Memory B cell (primary cell): ENCODE measurements around the gene LRRC56.
A peak's percentile ranks its signal among the peaks of the same experiment; 100 is the strongest.

Experiments used
- ATAC-seq: fragments of 150-1000 bp; cut with Tn5 transposase; 2 replicates; pipeline ENCODE4 v1.10.0; 2021; ENCODE audit warnings: low read depth, mild to moderate bottlenecking, moderate library complexity
- DNase-seq, 2 donors: peaks; one replicate each; pipeline ENCODE4 v3.0.0; 2022; ENCODE audit warnings: low spot score in 2 of 2
- H3K27ac Mint-ChIP-seq: one replicate; pipeline ENCODE4 v1.8.0; 2022; ENCODE audit warnings: mild to moderate bottlenecking, moderate library complexity, mixed read lengths
- H3K27me3 Mint-ChIP-seq: one replicate; pipeline ENCODE4 v1.8.0; 2022; ENCODE audit warnings: mixed read lengths
- H3K36me3 Mint-ChIP-seq: one replicate; pipeline ENCODE4 v1.8.0; 2022; ENCODE audit warnings: mild to moderate bottlenecking, mixed read lengths
- H3K4me1 Mint-ChIP-seq: one replicate; pipeline ENCODE4 v1.8.0; 2022; ENCODE audit warnings: mixed read lengths
- H3K4me3 Mint-ChIP-seq: one replicate; pipeline ENCODE4 v1.8.0; 2022; ENCODE audit warnings: mild to moderate bottlenecking, moderate library complexity, mixed read lengths
- H3K9me3 Mint-ChIP-seq: one replicate; pipeline ENCODE4 v1.8.0; 2022; ENCODE audit warnings: mixed read lengths

The LRRC56 gene

DNA sequence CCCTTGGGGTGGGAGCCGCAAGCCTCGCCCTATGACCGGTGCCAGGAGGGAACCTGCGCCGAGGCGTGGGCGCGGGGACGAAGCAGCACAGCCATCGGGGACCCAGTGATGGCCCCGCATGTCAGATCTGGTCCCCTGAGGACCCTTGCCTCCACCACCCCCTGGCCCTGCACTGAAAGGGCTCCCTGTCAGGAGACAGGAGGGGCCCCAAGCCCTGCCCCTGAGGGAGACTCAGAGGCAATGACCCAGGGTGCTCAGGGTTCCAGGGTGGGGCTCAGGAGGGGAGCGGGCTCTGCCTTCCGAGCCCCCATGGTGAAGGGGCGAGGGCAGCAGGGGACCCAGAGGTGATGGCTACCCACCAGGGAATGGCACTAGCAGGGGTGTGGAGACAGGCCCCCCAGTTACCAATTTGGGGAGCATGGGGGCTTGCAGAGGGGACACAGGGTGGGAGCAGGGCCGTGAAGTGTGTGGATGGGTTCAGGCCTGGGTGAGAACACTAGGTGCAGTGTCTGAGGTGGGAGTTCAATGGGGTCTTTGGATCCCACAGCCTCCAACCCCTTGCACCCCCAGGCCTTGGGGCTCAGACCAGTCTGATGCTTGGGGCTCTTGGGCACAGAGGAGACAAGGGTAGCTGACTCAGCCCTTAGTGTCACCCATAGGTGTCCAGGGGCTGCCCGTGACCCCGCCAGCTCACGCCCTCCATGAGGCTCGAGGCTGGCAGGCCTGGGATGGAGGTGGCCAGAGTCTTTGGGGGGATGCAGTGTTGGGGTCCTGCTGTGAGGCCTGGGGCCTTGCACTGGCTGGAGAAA is 499 bp downstream of the LRRC56 start:
- Mint-ChIP-seq H3K27ac (peak overlapping the region; percentile 94), H3K36me3 (peaks cover 5% of the 10 kb centered on the region), H3K27me3 (no peaks in the 10 kb centered on the region), H3K4me1 (peaks cover 22% of the 10 kb centered on the region), H3K9me3 (no peaks in the 10 kb centered on the region), H3K4me3 (peak overlapping the region; percentile 93)
- ATAC-seq (no peak), DNase-seq (no peak)

GRCh38 chr11:538431-539051 is 1.2 kb downstream of the LRRC56 start:
- Mint-ChIP-seq H3K4me3 (peak overlapping the region; percentile 27), H3K27ac (peak overlapping the region; percentile 17), H3K4me1 (peaks cover 22% of the 10 kb centered on the region), H3K27me3 (no peaks in the 10 kb centered on the region), H3K36me3 (peaks cover 5% of the 10 kb centered on the region), H3K9me3 (no peaks in the 10 kb centered on the region)
- ATAC-seq (no peak), DNase-seq (peak in 1 of 2 donors; percentile 14)

DNA sequence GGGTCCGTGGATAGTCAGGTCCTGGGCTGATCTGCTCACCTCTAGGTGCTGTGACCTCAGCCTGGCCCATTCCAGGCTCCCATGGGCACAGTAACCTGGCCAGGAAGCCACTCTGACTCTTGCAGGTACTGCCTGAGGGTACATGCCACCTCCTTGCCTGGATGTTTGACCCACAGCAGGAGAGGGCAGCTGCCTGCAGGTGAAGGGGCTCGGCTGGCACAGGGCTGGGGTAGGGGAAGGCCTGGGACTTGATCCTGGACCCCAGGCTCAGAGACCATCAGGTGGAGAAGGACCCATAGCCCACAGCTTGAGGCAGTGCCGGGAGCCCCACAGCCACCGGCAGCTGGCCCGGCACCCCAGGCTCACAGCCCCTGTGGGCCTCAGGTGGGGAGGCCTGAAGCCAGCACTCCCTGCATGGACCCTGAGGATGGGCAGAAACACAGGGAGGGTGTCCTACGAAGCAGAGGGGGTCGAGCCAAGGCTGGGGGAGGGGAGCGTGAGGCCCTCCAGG is 2.7 kb downstream of the LRRC56 start:
- no peaks in the 10 kb centered on the region for H3K27me3 Mint-ChIP-seq
- H3K4me3 Mint-ChIP-seq = no peak overlapping the region
- DNase-seq (peak in 1 of 2 donors; percentile 13), ATAC-seq (no peak)
- no peak overlapping the region for H3K27ac Mint-ChIP-seq
- H3K9me3 Mint-ChIP-seq = no peaks in the 10 kb centered on the region
- H3K4me1 Mint-ChIP-seq = peaks cover 18% of the 10 kb centered on the region
- peaks cover 5% of the 10 kb centered on the region for H3K36me3 Mint-ChIP-seq

GRCh38 chr11:540583-541432 is 3.5 kb downstream of the LRRC56 start:
- Mint-ChIP-seq H3K9me3 (no peaks in the 10 kb centered on the region), H3K36me3 (peaks cover 5% of the 10 kb centered on the region), H3K27me3 (no peaks in the 10 kb centered on the region), H3K4me1 (peaks cover 18% of the 10 kb centered on the region), H3K27ac (no peak overlapping the region), H3K4me3 (no peak overlapping the region)
- ATAC-seq (no peak), DNase-seq (no peak)

DNA sequence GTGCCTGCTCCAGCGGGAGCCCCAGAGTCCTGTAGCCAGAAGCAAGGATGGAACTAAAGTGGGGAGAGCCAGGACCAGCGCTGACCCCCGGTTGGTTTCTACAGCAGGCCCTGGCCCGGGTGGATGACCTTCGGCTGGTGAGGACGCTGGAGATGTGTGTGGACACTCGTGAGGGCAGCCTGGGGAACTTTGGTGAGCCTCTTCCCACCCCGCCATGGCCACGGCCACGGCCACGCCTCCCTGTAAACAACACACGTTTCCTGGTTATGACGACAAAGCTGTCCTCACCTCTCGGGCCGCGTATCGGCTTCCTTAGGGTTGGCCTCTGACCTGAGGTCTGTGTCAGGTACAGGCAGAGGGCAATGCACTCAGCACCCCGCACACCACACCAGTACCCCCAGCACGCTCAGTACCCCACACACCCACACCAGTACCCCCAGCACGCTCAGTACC is 4.1 kb downstream of the LRRC56 start:
- ATAC-seq = no peak
- Mint-ChIP-seq H3K27me3 (no peaks in the 10 kb centered on the region), H3K4me3 (peak overlapping the region; percentile 8), H3K9me3 (no peaks in the 10 kb centered on the region), H3K4me1 (peaks cover 16% of the 10 kb centered on the region), H3K36me3 (peaks cover 5% of the 10 kb centered on the region), H3K27ac (no peak overlapping the region)
- no peak for DNase-seq

- Mint-ChIP-seq H3K36me3 (peaks cover 5% of the 10 kb centered on the region), H3K27ac (no peak overlapping the region), H3K27me3 (no peaks in the 10 kb centered on the region), H3K9me3 (no peaks in the 10 kb centered on the region), H3K4me1 (peaks cover 9% of the 10 kb centered on the region), H3K4me3 (no peak overlapping the region)
- ATAC-seq = no peak
- no peak for DNase-seq
Measured at GRCh38 chr11:544817-545166, 7.5 kb downstream of the LRRC56 start.

GRCh38 chr11:545171-545570 is 7.8 kb downstream of the LRRC56 start:
- Mint-ChIP-seq H3K27me3 (no peaks in the 10 kb centered on the region), H3K4me1 (peaks cover 7% of the 10 kb centered on the region), H3K27ac (no peak overlapping the region), H3K9me3 (no peaks in the 10 kb centered on the region), H3K4me3 (no peak overlapping the region), H3K36me3 (peaks cover 5% of the 10 kb centered on the region)
- DNase-seq (no peak), ATAC-seq (no peak)

GRCh38 chr11:548700-549603 is 11.6 kb downstream of the LRRC56 start:
- no peak for DNase-seq

DNA sequence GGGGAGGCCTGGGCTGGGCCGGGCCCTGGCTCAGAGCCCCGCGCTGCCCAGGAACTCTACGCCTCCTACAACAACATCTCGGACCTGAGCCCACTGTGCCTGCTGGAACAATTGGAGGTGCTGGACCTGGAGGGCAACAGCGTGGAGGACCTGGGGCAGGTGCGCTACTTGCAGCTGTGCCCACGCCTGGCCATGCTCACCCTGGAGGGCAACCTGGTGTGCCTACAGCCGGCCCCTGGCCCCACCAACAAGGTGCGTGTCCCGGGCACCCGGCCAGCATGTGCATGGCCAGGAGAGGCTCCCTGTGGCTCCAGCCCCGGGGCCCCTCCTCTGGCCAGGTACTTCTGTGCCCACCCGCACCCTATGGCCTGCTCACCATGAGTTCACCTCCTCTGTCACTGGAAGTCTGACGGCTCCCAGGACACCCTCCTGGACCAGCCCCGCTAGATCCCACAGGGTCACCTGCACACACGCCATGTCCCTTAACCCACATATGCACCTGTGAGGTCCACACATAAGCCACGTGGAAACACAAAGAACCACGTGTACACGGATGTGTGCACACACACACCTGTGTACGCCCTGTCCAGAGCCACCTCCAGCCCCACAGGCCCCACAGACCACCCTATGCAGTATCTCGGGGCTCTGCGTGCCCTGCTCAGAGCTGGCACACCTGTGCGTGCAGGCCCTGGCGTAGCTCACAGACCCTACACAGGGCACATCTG is 12.9 kb downstream of the LRRC56 start:
- Mint-ChIP-seq H3K27me3 (no peaks in the 10 kb centered on the region), H3K9me3 (no peaks in the 10 kb centered on the region), H3K36me3 (no peaks in the 10 kb centered on the region), H3K4me1 (peaks cover 7% of the 10 kb centered on the region), H3K27ac (no peak overlapping the region), H3K4me3 (no peak overlapping the region)
- DNase-seq = no peak
- ATAC-seq = no peak

More at GRCh38 chr11:548700-549603, 11.6 kb downstream of the LRRC56 start:
- peak; percentile 48 for ATAC-seq
- no peaks in the 10 kb centered on the region for H3K36me3 Mint-ChIP-seq
- H3K4me3 Mint-ChIP-seq = peak overlapping the region; percentile 29
- no peaks in the 10 kb centered on the region for H3K9me3 Mint-ChIP-seq
- peaks cover 7% of the 10 kb centered on the region for H3K4me1 Mint-ChIP-seq
- H3K27me3 Mint-ChIP-seq = no peaks in the 10 kb centered on the region
- H3K27ac Mint-ChIP-seq = no peak overlapping the region

- ATAC-seq (no peak), DNase-seq (no peak)
- H3K9me3 Mint-ChIP-seq = no peaks in the 10 kb centered on the region
- H3K27ac Mint-ChIP-seq = no peak overlapping the region
- H3K4me3 Mint-ChIP-seq = no peak overlapping the region
- peaks cover 7% of the 10 kb centered on the region for H3K4me1 Mint-ChIP-seq
- H3K27me3 Mint-ChIP-seq = no peaks in the 10 kb centered on the region
- H3K36me3 Mint-ChIP-seq = no peaks in the 10 kb centered on the region
Measured at GRCh38 chr11:550746-551085, 13.4 kb downstream of the LRRC56 start.

- Mint-ChIP-seq H3K9me3 (no peaks in the 10 kb centered on the region), H3K27ac (no peak overlapping the region), H3K36me3 (no peaks in the 10 kb centered on the region), H3K27me3 (no peaks in the 10 kb centered on the region), H3K4me1 (peaks cover 7% of the 10 kb centered on the region), H3K4me3 (no peak overlapping the region)
- ATAC-seq = no peak
- DNase-seq = no peak
Measured at GRCh38 chr11:551131-551530, 13.8 kb downstream of the LRRC56 start.

- no peaks in the 10 kb centered on the region for H3K36me3 Mint-ChIP-seq
- no peaks in the 10 kb centered on the region for H3K27me3 Mint-ChIP-seq
- H3K4me1 Mint-ChIP-seq = peaks cover 10% of the 10 kb centered on the region
- no peak overlapping the region for H3K4me3 Mint-ChIP-seq
- H3K9me3 Mint-ChIP-seq = no peaks in the 10 kb centered on the region
- DNase-seq (no peak), ATAC-seq (no peak)
- H3K27ac Mint-ChIP-seq = no peak overlapping the region
Measured at GRCh38 chr11:551596-551995, 14.3 kb downstream of the LRRC56 start.
